Naive B cell (primary cell): ENCODE measurements around the gene HMCES. TPM values are rescaled to one million over a fixed set of nuclear protein-coding genes. Genes with fewer than 3 reads are reported as not detected.
"Not testable (repeated sequence)": the region's sequence is repeated elsewhere in the genome, so short reads cannot be mapped to it uniquely, and the experiment has no call there.

Experiments used
- ATAC-seq, 2 donors: fragments of 150-1000 bp; cut with Tn5 transposase; 2 replicates each; pipeline ENCODE4 v1.10.0; 2021; ENCODE audit warnings: low read depth in 2 of 2, mild to moderate bottlenecking in 2 of 2, moderate library complexity in 2 of 2
- DNase-seq: peaks from one replicate; pipeline ENCODE4 v3.0.0; 2022
- H3K27ac Mint-ChIP-seq, 6 donors: one replicate each; pipeline ENCODE4 v1.8.0; 2020 to 2022; ENCODE audit warnings: mild to moderate bottlenecking in 6 of 6, mixed read lengths in 6 of 6, moderate library complexity in 5 of 6, inconsistent platforms in 2 of 6
- H3K27me3 Mint-ChIP-seq, 3 donors: one replicate each; pipeline ENCODE4 v1.8.0; 2021 to 2022; ENCODE audit warnings: mixed read lengths in 3 of 3, mild to moderate bottlenecking in 1 of 3
- H3K36me3 Mint-ChIP-seq, 2 donors: one replicate each; pipeline ENCODE4 v1.8.0; 2020 to 2022; ENCODE audit warnings: mixed read lengths in 2 of 2, inconsistent platforms in 1 of 2, mild to moderate bottlenecking in 1 of 2
- H3K4me1 Mint-ChIP-seq, 3 donors: one replicate each; pipeline ENCODE4 v1.8.0; 2020 to 2022; ENCODE audit warnings: mixed read lengths in 3 of 3, inconsistent platforms in 1 of 3, mild to moderate bottlenecking in 1 of 3, moderate library complexity in 1 of 3
- H3K4me3 Mint-ChIP-seq, 8 donors: one replicate each; pipeline ENCODE4 v1.8.0; 2020 to 2022; ENCODE audit warnings: mild to moderate bottlenecking in 8 of 8, mixed read lengths in 8 of 8, moderate library complexity in 8 of 8, inconsistent platforms in 2 of 8
- H3K9me3 Mint-ChIP-seq, 7 donors: one replicate each; pipeline ENCODE4 v1.8.0; 2020 to 2022; ENCODE audit warnings: mixed read lengths in 7 of 7, mild to moderate bottlenecking in 5 of 7, inconsistent platforms in 2 of 7, moderate library complexity in 1 of 7
- polyA plus RNA-seq, 6 donors: library from polyadenylated mRNA; unstranded; fragments of 300-500 nt; fragmentation: Illumina TruSeq; gene quantifications; one replicate each; pipeline ENCODE4 v1.2.3, GENCODE V29; 2021; ENCODE audit warnings: low read depth in 6 of 6

Gene HMCES
- polyA plus RNA-seq, 6 donors from 2014 or later, result 128 to 265 (median 146) TPM

DNA sequence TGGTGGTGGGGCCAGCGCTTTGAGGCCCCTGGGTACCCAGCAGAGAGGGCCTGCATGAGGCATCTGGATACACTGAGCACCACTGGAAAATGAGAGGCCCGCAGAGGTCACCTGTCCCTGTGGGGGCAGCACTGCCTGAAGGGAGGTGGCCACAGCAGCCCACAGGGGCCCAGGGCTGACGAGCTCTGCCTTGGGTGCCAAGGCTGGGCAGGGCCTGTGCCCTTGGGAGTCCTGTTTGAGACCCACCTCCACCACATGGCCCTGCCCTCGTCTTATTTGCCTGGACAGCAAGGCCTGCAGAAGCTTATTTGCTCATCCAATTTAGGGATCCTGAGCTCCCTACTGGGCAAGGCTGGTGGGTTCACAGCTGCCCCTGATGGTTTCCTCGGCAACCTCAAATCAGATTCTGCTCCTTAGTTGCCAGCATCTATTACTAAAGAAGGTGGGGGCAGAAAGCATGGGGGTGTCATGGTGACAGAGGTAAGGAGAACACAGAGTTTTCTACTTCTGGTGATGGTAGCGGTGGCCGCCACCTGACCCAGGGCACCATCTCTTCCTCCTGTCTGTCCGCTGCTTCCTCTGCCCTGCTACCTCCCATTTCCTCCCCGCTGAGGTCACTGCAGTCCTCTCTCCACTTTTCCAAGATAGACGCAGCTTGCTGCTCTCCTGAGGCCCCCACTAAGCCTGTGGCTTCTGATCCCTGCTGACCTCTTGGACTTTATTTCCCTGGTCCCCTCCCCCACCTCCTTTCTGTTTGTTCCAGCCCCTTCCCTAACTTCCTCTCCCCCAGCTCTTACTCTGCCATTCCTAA lies 62.9 kb downstream of the HMCES start:
- no peaks in the 10 kb centered on the region for H3K36me3 Mint-ChIP-seq
- H3K4me3 Mint-ChIP-seq, result peak overlapping the region in 1 of 8 donors; percentile 64
- no peak for DNase-seq
- peaks cover 6 to 11% (median 8%) of the 10 kb centered on the region in 3 donors for H3K4me1 Mint-ChIP-seq
- H3K27me3 Mint-ChIP-seq, result peaks cover 0 to 42% (median 40%) of the 10 kb centered on the region in 3 donors
- peak overlapping the region in 1 of 6 donors; percentile 16 for H3K27ac Mint-ChIP-seq
- H3K9me3 Mint-ChIP-seq, result peaks cover 0 to 2% (median 0%) of the 10 kb centered on the region in 7 donors
- no peak for ATAC-seq

DNA sequence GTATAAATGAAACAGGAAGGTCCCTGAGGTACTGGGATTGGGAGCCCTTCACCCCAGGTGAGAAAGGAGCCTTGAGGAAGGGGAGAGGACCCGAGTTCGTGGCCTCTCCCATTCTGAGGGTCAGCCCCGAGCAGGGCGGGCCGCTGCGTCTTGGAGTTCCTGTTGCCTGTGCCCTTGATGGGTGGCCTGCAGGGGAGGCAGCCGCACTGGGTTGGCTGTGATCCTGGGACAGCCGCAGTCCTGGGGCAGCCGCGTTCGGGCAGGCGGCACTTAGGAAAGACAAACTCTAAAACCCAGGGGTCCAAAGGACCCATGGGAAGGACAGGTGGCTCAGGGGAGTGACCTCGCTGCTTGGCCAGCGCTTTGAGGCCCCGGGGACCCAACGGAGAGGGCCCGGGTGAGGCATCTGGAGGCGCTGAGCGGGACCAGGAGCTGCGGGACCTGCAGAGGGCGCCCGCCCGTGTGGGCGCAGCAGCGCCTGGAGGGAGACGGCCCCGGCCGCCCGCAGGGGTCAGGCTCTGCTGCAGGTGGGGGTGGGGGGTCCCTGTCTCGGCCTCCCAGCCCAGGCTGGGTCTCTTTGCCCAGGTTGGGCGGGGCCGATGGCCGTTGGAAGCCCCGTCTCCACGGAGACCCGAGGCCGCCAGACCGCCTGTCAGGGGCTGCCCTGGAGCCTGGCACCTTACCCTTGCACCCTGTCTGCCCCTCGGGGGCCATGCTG lies 65.1 kb downstream of the HMCES start:
- ATAC-seq, result peak; percentile 87 to 88
- H3K4me3 Mint-ChIP-seq, result peak overlapping the region in 7 of 8 donors; percentile 40 to 85 (median 71)
- H3K27me3 Mint-ChIP-seq, result peaks cover 0 to 45% (median 40%) of the 10 kb centered on the region in 3 donors
- peaks cover 6 to 18% (median 8%) of the 10 kb centered on the region in 3 donors for H3K4me1 Mint-ChIP-seq
- H3K9me3 Mint-ChIP-seq, result peaks cover 0 to 3% (median 0%) of the 10 kb centered on the region in 7 donors
- no peak overlapping the region for H3K27ac Mint-ChIP-seq
- no peak for DNase-seq
- no peaks in the 10 kb centered on the region for H3K36me3 Mint-ChIP-seq

DNA sequence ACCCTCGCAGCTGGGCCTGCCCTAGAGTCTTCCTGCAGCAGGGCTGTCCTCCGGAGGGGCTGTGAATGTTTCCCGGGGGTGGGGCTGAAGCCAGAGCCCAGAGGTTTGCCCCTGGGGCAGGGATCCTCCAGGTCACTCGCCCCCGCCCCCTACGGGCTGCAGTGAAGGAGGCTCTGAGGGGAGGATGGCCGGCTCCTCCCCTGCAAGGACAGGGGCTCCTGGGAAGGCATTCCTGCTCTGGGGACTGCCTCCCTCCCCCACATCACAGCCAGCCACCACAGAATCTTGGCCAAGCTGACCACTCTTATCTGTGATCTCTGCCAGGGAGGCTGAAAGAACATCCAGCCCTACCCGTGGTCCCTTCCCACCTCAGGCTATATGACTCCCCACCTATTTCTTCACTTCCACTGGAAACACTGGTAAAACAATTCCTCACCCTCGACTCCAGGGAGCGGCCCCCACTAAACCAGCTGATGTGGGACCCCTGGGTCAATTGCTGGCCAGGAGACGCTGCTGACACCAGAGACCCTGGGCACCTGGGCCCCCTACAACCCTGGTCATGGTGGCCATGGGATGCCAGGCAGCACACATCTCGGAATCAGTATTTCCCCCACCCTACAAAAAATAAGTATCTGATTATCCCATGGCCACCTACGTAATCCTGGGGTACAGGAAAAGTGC lies 66.0 kb downstream of the HMCES start:
- ATAC-seq (no peak), DNase-seq (no peak)
- Mint-ChIP-seq H3K36me3 (no peaks in the 10 kb centered on the region), H3K9me3 (peaks cover 0 to 3% (median 0%) of the 10 kb centered on the region in 7 donors), H3K4me3 (peak overlapping the region in 4 of 8 donors; percentile 32 to 44 (median 40)), H3K4me1 (peaks cover 6 to 18% (median 8%) of the 10 kb centered on the region in 3 donors), H3K27me3 (peaks cover 0 to 45% (median 40%) of the 10 kb centered on the region in 3 donors), H3K27ac (peak overlapping the region in 1 of 6 donors; percentile 57)

DNA sequence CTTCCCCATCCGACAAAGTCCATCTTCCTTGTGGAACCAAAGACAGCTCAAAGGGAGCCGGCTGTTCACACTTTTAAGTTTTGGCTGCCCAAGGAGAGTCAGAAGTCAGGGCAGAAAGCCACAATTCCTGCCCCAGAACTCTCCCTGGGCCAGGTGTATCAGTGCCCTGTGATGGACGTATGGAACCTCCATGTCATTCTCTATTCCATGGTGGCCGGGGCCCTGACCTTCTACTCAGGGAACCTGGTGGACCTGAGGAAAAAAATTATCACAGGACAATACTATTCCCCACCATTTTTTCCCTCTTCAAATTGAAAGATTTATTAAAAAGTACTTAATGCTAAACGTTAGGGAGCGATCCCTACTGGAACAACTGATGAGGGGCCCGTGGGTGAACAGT lies 66.6 kb downstream of the HMCES start:
- Mint-ChIP-seq H3K9me3 (peaks cover 0 to 3% (median 0%) of the 10 kb centered on the region in 7 donors), H3K36me3 (no peaks in the 10 kb centered on the region), H3K27me3 (peaks cover 0 to 45% (median 40%) of the 10 kb centered on the region in 3 donors), H3K4me3 (peak overlapping the region in 3 of 8 donors; percentile 32 to 44 (median 37)), H3K4me1 (peaks cover 6 to 18% (median 8%) of the 10 kb centered on the region in 3 donors), H3K27ac (peak overlapping the region in 2 of 6 donors; percentile 17 to 57)
- ATAC-seq, result no peak
- no peak for DNase-seq

DNA sequence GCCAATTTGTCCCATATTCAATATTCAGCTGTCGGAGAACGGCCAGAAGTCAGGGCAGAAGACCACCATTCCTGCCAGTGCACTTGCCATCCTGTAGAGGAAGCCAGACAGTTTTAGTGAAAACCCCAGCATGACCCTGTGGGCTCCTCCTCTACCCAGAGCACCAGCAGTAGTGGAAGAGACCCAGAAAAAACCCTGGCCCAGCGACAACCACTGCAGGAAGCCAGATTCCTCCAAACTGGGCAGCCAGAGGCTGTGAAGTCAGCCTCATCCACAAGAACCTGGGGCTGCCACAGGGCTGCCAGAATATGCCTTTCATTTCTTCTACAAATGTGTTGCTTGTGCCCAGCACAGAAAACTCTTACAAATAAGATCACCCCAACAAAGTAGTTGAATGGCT lies 67.3 kb downstream of the HMCES start:
- Mint-ChIP-seq H3K4me3 (peak overlapping the region in 1 of 8 donors; percentile 68), H3K9me3 (peaks cover 0 to 3% (median 0%) of the 10 kb centered on the region in 7 donors), H3K27me3 (peaks cover 2 to 45% (median 40%) of the 10 kb centered on the region in 3 donors), H3K27ac (no peak overlapping the region), H3K4me1 (peaks cover 6 to 18% (median 8%) of the 10 kb centered on the region in 3 donors), H3K36me3 (no peaks in the 10 kb centered on the region)
- DNase-seq (no peak), ATAC-seq (no peak)

DNA sequence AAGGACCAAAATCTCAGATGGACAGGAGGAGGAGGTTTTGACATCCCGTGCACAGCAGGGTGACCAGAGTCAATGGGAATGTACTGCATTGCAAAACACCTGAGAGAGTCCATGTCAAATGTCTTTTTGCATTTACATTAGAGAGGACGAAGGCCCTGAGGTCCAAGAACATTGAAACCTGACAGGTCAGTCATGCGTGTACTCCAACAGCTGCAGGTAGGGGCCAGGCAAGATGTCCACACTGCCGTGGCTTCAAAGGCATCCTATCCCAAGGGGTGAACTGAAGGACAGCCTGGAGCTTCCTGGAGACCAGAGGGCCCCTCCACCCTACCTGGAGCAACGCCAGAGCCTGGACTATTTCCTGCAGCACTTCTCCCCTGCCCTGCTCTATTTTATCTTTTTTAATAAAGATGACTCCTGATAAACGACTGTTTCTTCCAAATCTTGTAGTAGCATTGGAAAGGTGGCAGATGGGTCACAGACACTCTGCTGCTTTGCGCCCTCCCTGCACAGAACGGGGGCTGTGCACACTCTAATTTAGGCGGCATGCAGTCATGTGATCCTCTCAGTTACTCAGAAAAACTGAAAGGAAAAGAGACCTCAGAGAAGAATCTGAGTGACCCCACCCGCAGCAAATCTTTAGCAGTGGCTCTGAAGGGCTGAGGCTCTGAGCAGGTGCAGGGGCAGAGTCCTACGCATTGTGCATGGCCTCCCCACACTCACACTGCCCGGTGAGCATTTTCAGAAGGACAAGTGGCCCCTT lies 68.2 kb downstream of the HMCES start:
- peak overlapping the region in 1 of 8 donors; percentile 69 for H3K4me3 Mint-ChIP-seq
- no peak for ATAC-seq

DNA sequence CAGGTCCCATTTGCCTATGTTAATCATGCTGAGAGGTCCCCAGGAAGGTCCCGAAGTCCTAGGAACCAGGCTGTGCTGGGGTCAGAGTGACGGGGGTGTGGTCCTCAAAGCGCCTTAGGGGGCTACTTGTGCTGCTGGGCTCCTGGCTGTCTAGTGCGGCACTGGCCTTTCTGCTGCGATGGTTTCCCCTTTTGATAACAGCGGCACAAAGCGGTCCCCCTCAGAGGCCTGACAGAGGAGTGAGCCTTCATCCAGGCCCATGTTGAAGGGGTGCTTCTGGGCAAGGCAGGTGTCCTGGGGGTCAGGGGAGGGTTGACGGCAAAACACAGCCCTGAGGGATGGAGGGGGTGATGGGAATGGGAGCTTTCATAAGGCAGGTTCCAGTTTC lies 68.8 kb downstream of the HMCES start:
- ATAC-seq, result no peak
- no peak overlapping the region for H3K4me3 Mint-ChIP-seq
- peaks cover 4 to 35% (median 31%) of the 10 kb centered on the region in 3 donors for H3K27me3 Mint-ChIP-seq
- no peak for DNase-seq
- no peaks in the 10 kb centered on the region for H3K36me3 Mint-ChIP-seq
- H3K9me3 Mint-ChIP-seq, result peaks cover 0 to 3% (median 0%) of the 10 kb centered on the region in 7 donors
- H3K27ac Mint-ChIP-seq, result peak overlapping the region in 2 of 6 donors; percentile 44 to 75
- peaks cover 6 to 18% (median 8%) of the 10 kb centered on the region in 3 donors for H3K4me1 Mint-ChIP-seq

More for the DNA sequence above, 68.2 kb downstream of the HMCES start:
- peaks cover 6 to 18% (median 8%) of the 10 kb centered on the region in 3 donors for H3K4me1 Mint-ChIP-seq
- H3K36me3 Mint-ChIP-seq, result no peaks in the 10 kb centered on the region
- no peak overlapping the region for H3K27ac Mint-ChIP-seq
- peaks cover 0 to 3% (median 0%) of the 10 kb centered on the region in 7 donors for H3K9me3 Mint-ChIP-seq
- no peak for DNase-seq
- peaks cover 4 to 41% (median 37%) of the 10 kb centered on the region in 3 donors for H3K27me3 Mint-ChIP-seq

DNA sequence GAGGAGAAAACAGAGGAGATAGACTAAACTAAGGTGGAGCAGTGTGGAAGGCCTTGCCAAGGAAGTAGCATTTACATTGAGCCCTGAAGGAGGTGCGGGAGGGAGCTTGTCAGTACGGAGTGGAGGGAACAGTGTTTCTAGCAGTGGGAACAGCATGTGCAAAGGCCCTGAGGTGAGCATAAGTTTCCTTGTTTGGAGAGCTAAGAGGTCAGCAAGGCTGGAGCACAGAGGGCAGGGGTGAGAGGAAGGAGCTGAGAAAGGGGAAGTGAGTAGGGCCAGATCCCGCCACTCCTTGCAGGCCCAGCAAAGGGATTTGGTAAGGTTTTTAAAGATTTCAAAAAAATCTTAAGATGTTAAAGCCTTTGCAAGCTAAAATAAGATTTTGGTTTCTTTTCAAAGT lies 70.1 kb downstream of the HMCES start:
- Mint-ChIP-seq H3K27me3 (peaks cover 4 to 28% (median 22%) of the 10 kb centered on the region in 3 donors), H3K36me3 (no peaks in the 10 kb centered on the region), H3K27ac (peak overlapping the region in 2 of 6 donors; percentile 1 to 63), H3K9me3 (peaks cover 0 to 3% (median 0%) of the 10 kb centered on the region in 7 donors), H3K4me1 (peaks cover under 1 to 12% (median 1%) of the 10 kb centered on the region in 3 donors), H3K4me3 (no peak overlapping the region)
- ATAC-seq, result no peak
- no peak for DNase-seq

DNA sequence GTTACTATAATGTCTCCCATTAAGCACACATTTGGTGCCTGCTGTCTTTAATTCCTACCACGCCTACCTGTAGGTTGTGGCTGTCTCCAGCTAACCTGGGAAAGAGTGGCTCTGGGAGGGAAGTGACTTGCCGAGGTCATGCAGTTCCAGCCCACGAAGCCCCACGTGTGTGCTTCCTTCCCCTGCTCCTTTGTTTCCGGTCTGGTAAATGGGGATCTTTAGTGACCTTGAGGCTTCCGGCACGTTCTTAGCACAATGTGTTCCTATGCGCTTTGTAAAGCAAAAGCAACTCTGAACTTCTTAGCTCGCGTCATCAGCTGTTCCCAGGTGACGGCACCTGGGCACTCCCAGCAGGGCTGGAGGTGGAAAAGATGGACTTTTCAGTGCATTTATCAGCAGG lies 70.5 kb downstream of the HMCES start:
- not testable (repeated sequence) for H3K9me3 Mint-ChIP-seq, ATAC-seq, H3K36me3 Mint-ChIP-seq, DNase-seq
- Mint-ChIP-seq H3K27ac (peak overlapping the region in 1 of 6 donors; percentile 82), H3K27me3 (peaks cover 4 to 27% (median 22%) of the 10 kb centered on the region in 3 donors), H3K4me1 (peaks cover 0 to 11% (median 0%) of the 10 kb centered on the region in 3 donors), H3K4me3 (peak overlapping the region in 1 of 8 donors; percentile 5)

DNA sequence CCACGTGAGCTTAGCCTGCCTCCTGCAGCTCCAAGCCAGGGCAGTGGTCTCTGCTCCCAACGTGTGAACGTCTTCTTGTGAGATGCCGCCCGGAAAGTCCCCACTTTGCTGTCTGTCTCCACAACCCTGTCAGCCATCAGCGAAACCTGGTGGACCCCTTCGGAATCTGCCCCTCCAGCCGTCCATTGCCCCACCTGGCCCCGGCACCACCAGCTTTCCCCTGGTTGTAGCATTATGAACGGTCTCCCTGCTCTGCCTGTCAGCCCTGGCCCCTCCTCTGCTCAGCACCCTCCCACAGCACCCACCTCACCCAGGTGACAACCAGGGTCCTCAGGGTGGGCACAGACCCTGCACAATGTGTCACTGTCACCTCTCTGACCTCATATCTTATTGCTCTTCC lies 71.1 kb downstream of the HMCES start:
- ATAC-seq (no peak), DNase-seq (no peak)
- Mint-ChIP-seq H3K36me3 (no peaks in the 10 kb centered on the region), H3K9me3 (peaks cover 0 to 3% (median 0%) of the 10 kb centered on the region in 7 donors), H3K27ac (no peak overlapping the region), H3K4me3 (no peak overlapping the region), H3K27me3 (peaks cover 4 to 23% (median 19%) of the 10 kb centered on the region in 3 donors), H3K4me1 (peaks cover 0 to 11% (median 0%) of the 10 kb centered on the region in 3 donors)

DNA sequence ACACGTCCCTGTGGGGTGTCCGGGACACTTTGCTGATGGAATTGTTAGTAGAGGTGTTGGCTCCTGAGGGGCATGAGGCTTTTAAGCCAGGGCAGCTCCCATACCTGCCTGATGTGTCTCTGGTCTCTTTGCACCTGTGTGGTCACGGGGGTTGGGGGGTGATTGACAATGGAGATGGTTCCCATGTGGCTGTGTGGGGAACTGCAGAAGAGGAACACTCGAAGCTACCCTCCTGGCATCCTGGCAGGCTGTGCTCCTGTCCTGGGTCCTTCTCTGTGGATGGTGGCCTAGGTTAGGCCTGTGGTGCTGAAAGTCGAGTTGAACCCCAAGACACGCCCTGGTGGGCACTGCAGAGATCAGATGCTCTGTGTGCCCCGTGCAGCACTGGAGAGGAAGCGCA lies 73.4 kb downstream of the HMCES start:
- H3K27me3 Mint-ChIP-seq, result peaks cover 0 to 10% (median 8%) of the 10 kb centered on the region in 3 donors
- no peaks in the 10 kb centered on the region for H3K36me3 Mint-ChIP-seq
- peaks cover 0 to 6% (median 0%) of the 10 kb centered on the region in 3 donors for H3K4me1 Mint-ChIP-seq
- peak overlapping the region in 1 of 8 donors; percentile 55 for H3K4me3 Mint-ChIP-seq
- DNase-seq (no peak), ATAC-seq (no peak)
- H3K9me3 Mint-ChIP-seq, result peaks cover 0 to 3% (median 0%) of the 10 kb centered on the region in 7 donors
- H3K27ac Mint-ChIP-seq, result no peak overlapping the region
